PC-3 (cell line): ENCODE data around the gene RTN1. TPM values are rescaled to one million over a fixed set of nuclear protein-coding genes. Genes with fewer than 3 reads are reported as not detected.
A peak's percentile ranks its signal among the peaks of the same experiment; 100 is the strongest.

ENCODE experiments used
- ATAC-seq: fragments of 200-7000 bp; cut with Tn5 transposase; 2 replicates; pipeline ENCODE4 v1.9.1; 2020; ENCODE audit warnings: mild to moderate bottlenecking, moderate library complexity
- BruUV-seq: library from RNA; stranded (reverse); fragments of 400-500 nt; replicated peaks from 2 replicates; lab custom pipeline; 2021; lab: Mats Ljungman, UMichigan
- CTCF ChIA-PET: fragments of 300-600 bp; sonication (Branson Sonifier 250); formaldehyde crosslinking; loops from one replicate; lab custom pipeline; 2022; ENCODE audit warnings: antibody characterized with exemption; lab: Charles Lee
- POLR2A ChIA-PET: fragments of 300-600 bp; sonication (Branson Sonifier 250); formaldehyde crosslinking; loops from one replicate; lab custom pipeline; 2022; ENCODE audit warnings: antibody characterized with exemption; ENCODE audit not compliant: unreplicated experiment; lab: Charles Lee
- DNase-seq: peaks from one replicate; pipeline ENCODE4 v3.0.0-alpha.2; 2015
- H2AFZ ChIP-seq: fragments of 300-600 bp; sonication (generic); 2 replicates; pipeline ENCODE4 v1.6.0; 2016; ENCODE audit warnings: antibody characterized with exemption, low read length
- H3F3A ChIP-seq: fragments of 300-600 bp; sonication (generic); one replicate; pipeline ENCODE4 v1.6.0; 2017; ENCODE audit warnings: antibody characterized with exemption, low read length, control low read depth, mild to moderate bottlenecking; ENCODE audit not compliant: unreplicated experiment
- H3K27ac ChIP-seq: fragments of 300-600 bp; sonication (generic); 2 replicates; pipeline ENCODE4 v1.5.1; 2016; ENCODE audit warnings: mild to moderate bottlenecking, low read length
- H3K27me3 ChIP-seq: fragments of 300-600 bp; sonication (generic); 2 replicates; pipeline ENCODE4 v1.6.1; 2016; ENCODE audit warnings: low read length, mixed read lengths
- H3K36me3 ChIP-seq: fragments of 300-600 bp; sonication (generic); 2 replicates; pipeline ENCODE4 v1.6.1; 2016; ENCODE audit warnings: low read depth, mixed run types, low read length, mixed read lengths
- H3K4me1 ChIP-seq: fragments of 300-600 bp; sonication (generic); 2 replicates; pipeline ENCODE4 v1.5.1; 2016; ENCODE audit warnings: low read length; ENCODE audit not compliant: insufficient read depth
- H3K4me2 ChIP-seq: fragments of 300-600 bp; sonication (generic); 2 replicates; pipeline ENCODE4 v1.6.0; 2016; ENCODE audit warnings: low read length
- H3K4me3 ChIP-seq: fragments of 300-600 bp; sonication (generic); 2 replicates; pipeline ENCODE4 v1.5.1; 2016; ENCODE audit warnings: mild to moderate bottlenecking, low read length, mixed read lengths
- H3K79me2 ChIP-seq: fragments of 300-600 bp; sonication (generic); 2 replicates; pipeline ENCODE4 v1.6.1; 2017; ENCODE audit warnings: low read length, mixed read lengths
- H3K9ac ChIP-seq: fragments of 300-600 bp; sonication (generic); 2 replicates; pipeline ENCODE4 v1.6.0; 2016; ENCODE audit warnings: mild to moderate bottlenecking, low read length
- H3K9me2 ChIP-seq: fragments of 300-600 bp; sonication (generic); replicated peaks from 2 replicates; pipeline ENCODE4 v1.6.1; 2016; ENCODE audit warnings: mixed run types, low read length, mixed read lengths
- H3K9me3 ChIP-seq: fragments of 300-600 bp; sonication (generic); 2 replicates; pipeline ENCODE4 v1.6.1; 2016; ENCODE audit warnings: low read length, mixed read lengths
- H4K20me1 ChIP-seq: fragments of 300-600 bp; sonication (generic); 2 replicates; pipeline ENCODE4 v1.6.1; 2016; ENCODE audit warnings: low read length, mixed read lengths
- CTCF ChIP-seq: fragments of 300-600 bp; sonication (generic); conservative IDR thresholded peaks from 2 replicates; pipeline ENCODE4 v1.5.1; 2017; ENCODE audit warnings: antibody characterized with exemption, low read depth, mild to moderate bottlenecking, low read length
- EZH2 ChIP-seq: fragments of 300-600 bp; sonication (generic); IDR thresholded peaks from one replicate; pipeline ENCODE4 v1.6.1; 2017; ENCODE audit warnings: antibody characterized with exemption, mild to moderate bottlenecking, low read length; ENCODE audit not compliant: unreplicated experiment
- EZH2phosphoT487 ChIP-seq: fragments of 300-600 bp; sonication (generic); IDR thresholded peaks from 2 replicates; pipeline ENCODE4 v1.6.1; 2018; ENCODE audit warnings: mild to moderate bottlenecking, antibody characterized with exemption, low read length, borderline replicate concordance
- intact Hi-C: fragments of 100-400 bp; cut with micrococcal nuclease; formaldehyde crosslinking; loops from 2 replicates; pipeline ENCODE4 v1.9.0; 2023
- total RNA-seq: library from RNA; depleted of rRNA; stranded (reverse); fragments of >200 nt; gene quantifications from 2 replicates; pipeline ENCODE4 v1.2.3, GENCODE V29; 2014

RTN1 gene
- total RNA-seq, 1 experiment from 2014 or later: not detected

GRCh38 chr14:59803052-59803540 is 67.5 kb downstream of the RTN1 start:
- TF ChIP-seq CTCF: no peak
- no peak for TF ChIP-seq EZH2phosphoT487
- no peak for TF ChIP-seq EZH2
- CTCF ChIA-PET: interaction anchor here (0.6 kb wide), 1 partner anchor 8 kb away, joined by 4 read pairs; no protein-coding TSS in a partner anchor
- ATAC-seq: no peak
- intact Hi-C loops: no loop called here
- no peaks in the 10 kb centered on the region for H3F3A ChIP-seq
- H3K9me2 ChIP-seq: no peaks in the 10 kb centered on the region
- H3K9ac ChIP-seq: no peak overlapping the region
- H3K27ac ChIP-seq: no peak overlapping the region
- H3K79me2 ChIP-seq: no peaks in the 10 kb centered on the region
- H4K20me1 ChIP-seq: no peaks in the 10 kb centered on the region
- no peaks in the 10 kb centered on the region for H3K4me1 ChIP-seq
- H3K36me3 ChIP-seq: no peaks in the 10 kb centered on the region
- peaks cover 67% of the 10 kb centered on the region for H3K27me3 ChIP-seq
- POLR2A ChIA-PET: no interaction called here
- no peak overlapping the region for H2AFZ ChIP-seq
- H3K9me3 ChIP-seq: no peaks in the 10 kb centered on the region
- BruUV-seq: no TSS peak
- no peak overlapping the region for H3K4me3 ChIP-seq
- no peak for DNase-seq
- no peak overlapping the region for H3K4me2 ChIP-seq

- H3K4me3 ChIP-seq: no peak overlapping the region
- ChIA-PET CTCF (no interaction called here), POLR2A (no interaction called here)
- no peaks in the 10 kb centered on the region for H3F3A ChIP-seq
- no peaks in the 10 kb centered on the region for H4K20me1 ChIP-seq
- DNase-seq (no peak), ATAC-seq (no peak)
- intact Hi-C loops: no loop called here
- no peak overlapping the region for H2AFZ ChIP-seq
- H3K27ac ChIP-seq: no peak overlapping the region
- peaks cover 70% of the 10 kb centered on the region for H3K27me3 ChIP-seq
- H3K4me2 ChIP-seq: no peak overlapping the region
- H3K9ac ChIP-seq: no peak overlapping the region
- H3K9me3 ChIP-seq: no peaks in the 10 kb centered on the region
- H3K4me1 ChIP-seq: no peaks in the 10 kb centered on the region
- no peak for TF ChIP-seq CTCF
- no peak for TF ChIP-seq EZH2phosphoT487
- no peak for TF ChIP-seq EZH2
- H3K9me2 ChIP-seq: no peaks in the 10 kb centered on the region
- H3K79me2 ChIP-seq: no peaks in the 10 kb centered on the region
- no peaks in the 10 kb centered on the region for H3K36me3 ChIP-seq
- no TSS peak for BruUV-seq
These were observed 82.4 kb downstream of the RTN1 start for GRCh38 chr14:59788176-59788575.

- Histone ChIP-seq H3K4me1 (no peaks in the 10 kb centered on the region), H3F3A (no peaks in the 10 kb centered on the region), H3K9me2 (no peaks in the 10 kb centered on the region), H3K4me2 (no peak overlapping the region), H3K9me3 (no peaks in the 10 kb centered on the region), H3K9ac (no peak overlapping the region), H3K27me3 (peaks cover 68% of the 10 kb centered on the region), H3K79me2 (no peaks in the 10 kb centered on the region), H2AFZ (no peak overlapping the region), H3K4me3 (no peak overlapping the region), H3K36me3 (no peaks in the 10 kb centered on the region), H3K27ac (no peak overlapping the region), H4K20me1 (no peaks in the 10 kb centered on the region)
- intact Hi-C loops: no loop called here
- CTCF ChIA-PET: no interaction called here
- DNase-seq (no peak), ATAC-seq (peak; percentile 22; the same call in 1 of the 2 replicates)
- TF ChIP-seq CTCF (no peak), EZH2phosphoT487 (no peak), EZH2 (no peak)
- BruUV-seq: no TSS peak
- POLR2A ChIA-PET: no interaction called here
These were observed 83.4 kb downstream of the RTN1 start for GRCh38 chr14:59787045-59787674.
